Activated CD4-positive, alpha-beta memory T cell treated with anti-CD3 and anti-CD28 coated beads for 36 hours (primary cell): ENCODE measurements around the gene TNFRSF4. TPM values are rescaled to one million over a fixed set of nuclear protein-coding genes. Genes with fewer than 3 reads are reported as not detected.

Experiments used
- CTCF ChIA-PET: fragments of 350-600 bp; sonication (Branson Sonifier 250); formaldehyde crosslinking; loops from one replicate; lab custom pipeline; 2021; ENCODE audit warnings: antibody characterized with exemption, inconsistent platforms; lab: Charles Lee
- POLR2A ChIA-PET: fragments of 350-600 bp; sonication (Branson Sonifier 250); formaldehyde crosslinking; loops from one replicate; lab custom pipeline; 2021; ENCODE audit warnings: antibody characterized with exemption; lab: Charles Lee
- DNase-seq: peaks from one replicate; pipeline ENCODE4 v3.0.0-alpha.2; 2020
- H3K27ac Mint-ChIP-seq: one replicate; pipeline ENCODE4 v1.8.0; 2021; ENCODE audit warnings: mixed read lengths
- H3K27me3 Mint-ChIP-seq: one replicate; pipeline ENCODE4 v1.8.0; 2021; ENCODE audit warnings: mixed read lengths
- H3K36me3 Mint-ChIP-seq: one replicate; pipeline ENCODE4 v1.8.0; 2021; ENCODE audit warnings: mixed read lengths
- H3K4me1 Mint-ChIP-seq: one replicate; pipeline ENCODE4 v1.8.0; 2021; ENCODE audit warnings: low read depth, mixed read lengths
- H3K4me3 Mint-ChIP-seq: one replicate; pipeline ENCODE4 v1.8.0; 2021; ENCODE audit warnings: mild to moderate bottlenecking, mixed read lengths
- H3K9me3 Mint-ChIP-seq: one replicate; pipeline ENCODE4 v1.8.0; 2021; ENCODE audit warnings: mixed read lengths
- intact Hi-C: fragments of 100-400 bp; cut with micrococcal nuclease; formaldehyde crosslinking; loops from one replicate; pipeline ENCODE4 v1.15.1; 2023
- total RNA-seq, 2 experiments: library from RNA; stranded (reverse); gene quantifications; one replicate each; pipeline ENCODE4 v1.2.3, GENCODE V29; 2021

The TNFRSF4 gene
- total RNA-seq = 1,000 to 10,000 TPM; 1,003 to 1,005 TPM

DNA sequence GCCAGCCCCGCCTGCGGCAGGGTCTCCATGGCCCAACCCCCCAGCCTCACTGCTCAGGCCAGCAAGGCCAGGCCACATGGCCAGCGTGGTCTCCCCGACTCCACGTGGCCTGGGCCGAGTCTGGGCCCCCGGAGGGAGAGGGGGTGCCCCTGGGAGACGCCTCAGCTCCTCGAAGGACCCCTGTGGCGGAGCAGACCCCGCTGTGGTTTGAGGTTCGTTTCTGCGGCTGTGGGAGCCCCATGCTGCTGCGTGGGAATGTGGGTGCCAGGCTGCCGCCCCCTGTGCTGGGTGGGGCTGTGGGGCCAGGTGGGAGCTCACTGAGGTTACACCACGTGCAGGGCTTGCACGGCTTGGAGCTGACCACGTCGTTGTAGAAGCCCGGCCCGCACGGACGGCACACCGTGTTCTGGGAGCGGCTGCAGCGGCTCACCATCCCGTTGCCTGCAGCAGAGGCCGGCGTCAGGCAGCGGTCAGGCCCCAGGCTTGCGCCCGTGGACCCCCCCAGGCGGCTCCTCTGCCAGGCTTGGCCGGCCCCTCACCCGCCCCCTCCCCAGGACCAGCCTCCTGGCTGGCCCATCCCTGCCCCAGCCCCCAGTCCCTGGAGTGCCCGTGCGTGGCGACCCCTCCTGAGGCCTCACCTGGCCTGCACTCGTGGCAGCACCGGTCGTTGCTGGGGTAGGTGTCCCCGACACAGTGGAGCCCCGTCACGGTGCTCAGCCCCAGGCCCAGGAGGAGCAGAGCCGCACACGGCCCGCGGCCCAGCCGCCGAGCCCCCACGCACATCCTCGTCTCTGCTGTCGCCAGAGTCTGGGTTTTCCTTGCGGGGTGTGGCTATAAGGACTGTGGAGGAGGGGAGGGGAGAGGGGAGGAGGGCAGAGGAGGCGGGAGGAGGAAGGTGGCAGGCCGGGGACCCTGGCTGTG, at the start of gene TNFRSF4:
Gene TNFRSF4 (minus strand): TSS at position 809 of the 921 bp plus-strand sequence. CDS start 26 bp downstream, at position 783.
- Mint-ChIP-seq H3K36me3 (peaks cover 78% of the 10 kb centered on the region), H3K27me3 (no peaks in the 10 kb centered on the region), H3K4me1 (peaks cover 49% of the 10 kb centered on the region), H3K27ac (peak within 1 kb of the TSS; percentile 100), H3K4me3 (peak within 1 kb of the TSS; percentile 93), H3K9me3 (no peaks in the 10 kb centered on the region)
- POLR2A ChIA-PET = interaction anchor here (1.3 to 2.3 kb wide), 2 partner anchors 13 to 17 kb away, joined by 3 to 7 read pairs; no protein-coding TSS in a partner anchor
- intact Hi-C loops = no loop called here
- peak; percentile 73 for DNase-seq
- CTCF ChIA-PET = interaction anchor here (2.0 kb wide), 1 partner anchor 91 kb away, joined by 6 read pairs; no protein-coding TSS in a partner anchor

DNA sequence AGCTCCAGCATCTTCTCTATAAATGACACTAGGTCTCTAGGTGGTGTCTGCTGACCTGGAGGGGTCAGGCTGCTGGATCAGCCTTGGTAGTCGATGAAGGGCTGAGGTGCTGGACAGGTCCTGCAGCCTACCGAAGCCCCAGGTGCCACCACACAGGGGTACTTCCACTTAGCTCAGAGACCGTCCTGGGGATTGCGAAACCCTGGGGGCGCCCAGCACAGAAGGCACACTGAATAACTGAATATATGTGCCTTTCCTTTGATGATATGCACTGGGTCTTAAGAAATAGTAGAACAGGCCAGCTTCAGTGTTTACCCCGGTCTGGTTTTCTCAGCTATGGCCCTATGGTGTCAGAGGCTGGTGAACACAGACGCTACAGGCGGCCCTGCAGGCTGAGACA, 48.8 kb upstream of the TNFRSF4 start:
- ChIA-PET CTCF (no interaction called here), POLR2A (no interaction called here)
- Mint-ChIP-seq H3K9me3 (no peaks in the 10 kb centered on the region), H3K36me3 (peaks cover 43% of the 10 kb centered on the region), H3K27ac (no peak overlapping the region), H3K4me1 (peaks cover 8% of the 10 kb centered on the region), H3K4me3 (no peak overlapping the region), H3K27me3 (no peaks in the 10 kb centered on the region)
- DNase-seq = no peak
- intact Hi-C loops = no loop called here

DNA sequence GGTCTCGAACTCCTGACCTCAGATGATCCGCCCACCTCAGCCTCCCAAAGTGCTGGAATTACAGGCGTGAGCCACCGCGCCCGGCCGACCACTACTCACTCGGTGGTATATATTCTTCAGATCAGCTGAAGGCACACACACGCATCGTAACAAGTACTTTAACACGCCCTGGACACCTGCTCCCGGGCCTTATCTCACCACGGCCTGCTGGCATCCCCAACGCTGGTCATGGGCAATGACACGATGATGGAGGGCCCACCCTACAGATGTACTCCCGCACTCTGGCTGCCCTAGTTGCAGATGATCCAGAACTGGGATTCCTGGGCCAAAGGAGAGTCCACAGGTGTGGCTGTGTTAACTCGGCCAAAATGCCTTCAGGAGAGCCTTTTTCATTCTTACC, 48.1 kb upstream of the TNFRSF4 start:
- peaks cover 10% of the 10 kb centered on the region for H3K4me1 Mint-ChIP-seq
- H3K27me3 Mint-ChIP-seq = no peaks in the 10 kb centered on the region
- no peak for DNase-seq
- POLR2A ChIA-PET = no interaction called here
- H3K9me3 Mint-ChIP-seq = no peaks in the 10 kb centered on the region
- intact Hi-C loops = no loop called here
- CTCF ChIA-PET = no interaction called here
- no peak overlapping the region for H3K27ac Mint-ChIP-seq
- H3K36me3 Mint-ChIP-seq = peaks cover 44% of the 10 kb centered on the region
- no peak overlapping the region for H3K4me3 Mint-ChIP-seq

DNA sequence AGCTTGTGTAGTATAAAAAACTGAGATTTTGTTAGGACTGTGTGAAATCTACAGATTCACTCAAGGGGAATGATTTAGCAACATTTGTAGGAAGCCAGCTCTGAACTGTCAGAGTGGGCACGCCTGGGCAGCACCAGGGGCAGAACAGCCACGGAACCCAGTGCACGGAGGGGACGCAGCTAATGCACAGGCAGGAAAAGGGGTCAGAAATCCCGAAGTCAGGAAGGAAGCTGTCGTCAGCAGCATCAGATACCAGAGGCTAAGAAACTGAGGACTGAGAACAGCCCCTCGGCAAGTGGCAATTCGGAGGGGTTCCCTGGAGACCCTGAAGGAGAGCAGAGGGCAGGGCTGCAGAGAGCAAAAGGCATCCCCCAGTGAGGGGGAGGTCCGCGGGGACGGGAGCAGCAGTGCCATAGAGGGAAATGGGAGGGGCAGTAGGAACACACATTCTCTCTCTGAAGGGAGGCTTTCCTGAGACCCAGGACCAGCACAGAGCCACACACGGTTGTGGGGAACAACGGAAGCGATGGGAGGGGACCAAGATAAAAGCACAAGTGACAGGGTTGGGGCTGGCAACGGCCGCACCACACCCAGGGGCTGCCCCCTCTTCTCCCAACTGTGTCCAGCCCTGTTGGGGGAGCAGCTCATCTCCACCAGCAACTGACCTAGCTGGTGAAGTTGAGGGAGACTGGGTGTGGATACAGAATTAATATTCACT, 47.0 kb upstream of the TNFRSF4 start:
- intact Hi-C loops = no loop called here
- H3K36me3 Mint-ChIP-seq = peaks cover 47% of the 10 kb centered on the region
- no peak for DNase-seq
- no peaks in the 10 kb centered on the region for H3K27me3 Mint-ChIP-seq
- ChIA-PET POLR2A (no interaction called here), CTCF (interaction anchor here (1.7 to 1.8 kb wide), 2 partner anchors 14 to 139 kb away, joined by 3 to 8 read pairs; no protein-coding TSS in a partner anchor)
- peaks cover 10% of the 10 kb centered on the region for H3K4me1 Mint-ChIP-seq
- no peaks in the 10 kb centered on the region for H3K9me3 Mint-ChIP-seq
- no peak overlapping the region for H3K4me3 Mint-ChIP-seq
- peak overlapping the region; percentile 16 for H3K27ac Mint-ChIP-seq

DNA sequence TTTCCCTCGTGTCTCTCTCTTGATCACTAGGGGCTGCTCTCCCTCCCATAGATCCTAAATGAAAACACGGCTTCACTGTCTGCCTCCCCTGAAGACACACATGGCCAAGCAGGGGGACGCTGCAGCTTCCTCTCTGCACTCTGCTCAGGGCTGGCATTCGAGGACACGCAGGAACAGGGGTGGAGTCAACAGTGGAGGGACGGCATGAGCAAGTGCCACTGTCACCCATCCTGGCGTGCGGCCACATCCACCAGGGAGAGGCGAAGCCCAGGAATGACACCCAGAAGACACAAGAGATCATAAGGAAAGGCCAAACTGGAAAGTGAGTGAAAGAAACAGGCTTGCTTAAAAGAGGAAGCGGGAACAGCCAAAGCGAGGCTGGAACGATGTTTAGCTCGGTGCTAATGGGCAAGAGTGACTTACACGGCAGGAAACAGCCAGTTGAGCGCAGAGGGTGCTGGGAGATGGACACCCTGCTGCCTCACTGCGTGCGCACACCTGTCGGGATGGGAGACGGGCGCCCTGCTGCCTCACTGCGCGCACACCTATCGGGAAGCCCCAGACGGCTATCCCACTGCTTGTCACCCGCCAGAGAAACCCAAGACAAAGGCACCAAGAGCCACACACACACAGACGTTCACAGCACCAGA, 46.1 kb upstream of the TNFRSF4 start:
- POLR2A ChIA-PET = no interaction called here
- H3K36me3 Mint-ChIP-seq = peaks cover 43% of the 10 kb centered on the region

DNA sequence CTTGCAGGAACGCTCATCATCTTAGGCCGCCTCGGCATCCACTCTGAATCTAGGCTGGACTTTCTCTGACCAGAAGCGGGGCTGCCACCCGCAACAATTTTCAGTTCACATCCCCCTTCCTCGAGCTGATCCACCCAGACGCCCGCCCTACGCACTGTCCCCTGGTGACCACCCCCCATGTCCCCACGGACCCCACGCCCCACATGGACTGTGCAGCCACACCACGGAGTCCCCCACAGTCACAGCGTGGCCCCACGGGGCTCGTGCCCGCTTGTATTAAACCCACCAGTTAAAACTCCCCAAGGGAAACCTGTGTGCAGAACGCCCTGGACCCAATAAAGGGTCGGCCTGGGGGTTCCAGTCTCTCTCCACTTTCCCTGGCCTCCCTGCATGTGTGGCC, 45.6 kb upstream of the TNFRSF4 start:
- Mint-ChIP-seq H3K27ac (no peak overlapping the region), H3K4me3 (no peak overlapping the region), H3K27me3 (no peaks in the 10 kb centered on the region), H3K36me3 (peaks cover 40% of the 10 kb centered on the region), H3K4me1 (peaks cover 8% of the 10 kb centered on the region), H3K9me3 (no peaks in the 10 kb centered on the region)
- CTCF ChIA-PET = no interaction called here
- no peak for DNase-seq
- POLR2A ChIA-PET = no interaction called here
- intact Hi-C loops = no loop called here

More for the DNA sequence above, 46.1 kb upstream of the TNFRSF4 start:
- intact Hi-C loops = no loop called here
- Mint-ChIP-seq H3K27ac (no peak overlapping the region), H3K4me3 (no peak overlapping the region), H3K27me3 (no peaks in the 10 kb centered on the region), H3K4me1 (peaks cover 8% of the 10 kb centered on the region), H3K9me3 (no peaks in the 10 kb centered on the region)
- no peak for DNase-seq
- CTCF ChIA-PET = interaction anchor here (0.6 to 1.8 kb wide), 3 partner anchors 15 to 276 kb away, joined by 3 to 8 read pairs (median 3); no protein-coding TSS in a partner anchor

DNA sequence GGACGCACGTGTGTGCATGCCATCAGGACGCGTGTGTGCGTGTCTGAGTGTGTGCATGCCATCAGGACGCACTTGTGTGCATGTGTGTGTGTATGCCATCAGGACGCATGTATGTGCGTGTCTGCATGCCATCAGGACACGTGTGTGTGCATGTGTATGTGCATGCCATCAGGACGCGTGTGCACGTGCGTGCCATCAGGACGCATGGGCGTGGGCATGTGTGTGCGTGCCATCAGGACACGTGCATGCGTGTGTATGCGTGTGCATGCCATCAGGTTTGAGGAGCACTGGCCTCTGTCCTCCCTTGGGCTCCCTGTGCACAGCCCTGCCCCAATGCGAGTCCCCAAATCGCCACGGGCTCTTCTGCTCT, 45.2 kb upstream of the TNFRSF4 start:
- no peaks in the 10 kb centered on the region for H3K27me3 Mint-ChIP-seq
- DNase-seq = no peak
- peaks cover 8% of the 10 kb centered on the region for H3K4me1 Mint-ChIP-seq
- H3K9me3 Mint-ChIP-seq = no peaks in the 10 kb centered on the region
- H3K4me3 Mint-ChIP-seq = no peak overlapping the region
- CTCF ChIA-PET = no interaction called here
- POLR2A ChIA-PET = no interaction called here
- no peak overlapping the region for H3K27ac Mint-ChIP-seq
- intact Hi-C loops = no loop called here
- peaks cover 39% of the 10 kb centered on the region for H3K36me3 Mint-ChIP-seq

DNA sequence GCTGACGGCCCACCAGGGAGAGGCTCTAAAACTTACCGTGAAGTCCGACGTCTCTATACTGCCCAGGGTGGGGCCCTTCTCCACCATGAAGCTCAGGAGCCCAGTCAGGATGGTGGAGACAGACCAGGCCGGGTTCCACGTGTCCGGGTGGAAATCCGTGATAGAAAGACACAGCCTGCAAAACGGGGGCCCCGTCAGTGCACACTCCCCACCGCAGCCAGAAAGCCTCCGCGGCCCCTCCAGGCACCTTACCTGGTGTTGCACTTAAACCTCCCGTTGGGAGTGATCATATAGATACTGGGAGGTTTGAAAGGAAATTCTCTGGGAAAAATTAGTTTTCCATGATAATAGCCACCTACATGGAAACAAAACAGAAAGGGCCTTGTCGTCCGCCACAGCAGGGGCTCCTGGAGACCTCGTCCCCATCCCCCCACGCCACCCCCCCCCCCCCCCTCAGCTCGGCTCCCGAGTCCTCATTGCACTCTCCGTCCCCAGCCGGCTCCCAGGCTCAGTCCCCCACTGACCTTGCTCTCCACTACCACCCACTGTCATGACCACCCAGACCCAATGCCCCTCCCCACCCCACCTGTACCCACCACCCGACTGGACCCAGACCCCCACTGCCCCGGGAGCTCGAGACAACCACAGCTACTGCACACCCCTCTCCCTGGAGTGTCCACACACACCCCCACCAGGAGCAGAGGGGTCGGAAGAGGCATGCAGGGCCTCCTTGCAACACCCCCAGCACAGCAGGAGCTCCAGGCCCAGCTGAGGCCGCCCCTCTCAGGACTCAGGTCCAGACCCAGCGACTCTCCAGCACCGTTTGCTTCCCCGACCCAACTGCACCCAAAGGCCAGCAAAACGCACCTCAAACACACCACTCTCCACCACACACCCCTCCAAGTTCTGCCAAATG, 43.3 kb upstream of the TNFRSF4 start:
- ChIA-PET POLR2A (no interaction called here), CTCF (interaction anchor here (0.9 kb wide), 1 partner anchor 134 kb away, joined by 3 read pairs; no protein-coding TSS in a partner anchor)
- DNase-seq = no peak
- Mint-ChIP-seq H3K4me1 (peaks cover 8% of the 10 kb centered on the region), H3K4me3 (no peak overlapping the region), H3K36me3 (peaks cover 30% of the 10 kb centered on the region), H3K9me3 (no peaks in the 10 kb centered on the region), H3K27ac (no peak overlapping the region), H3K27me3 (no peaks in the 10 kb centered on the region)
- intact Hi-C loops = no loop called here

DNA sequence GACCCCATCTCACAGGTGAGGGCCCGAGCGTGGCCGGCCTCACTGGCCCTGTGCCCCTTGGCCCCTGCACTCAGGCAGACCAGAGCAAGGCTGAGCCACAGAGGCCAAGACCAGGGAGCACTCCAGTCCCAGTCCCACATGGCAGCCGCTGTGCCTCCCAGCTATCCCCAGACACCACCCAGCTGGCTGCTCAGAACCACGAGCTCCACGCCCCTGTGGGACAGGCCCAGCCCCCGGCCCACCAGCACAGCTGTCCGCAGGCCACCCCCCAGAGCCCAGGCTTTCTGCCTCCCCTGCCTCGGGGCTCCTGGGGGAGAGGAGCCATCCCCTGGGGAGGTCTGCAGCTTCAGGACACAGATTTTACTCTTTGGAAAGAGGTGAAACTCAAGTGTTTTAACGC, 41.7 kb upstream of the TNFRSF4 start:
- Mint-ChIP-seq H3K27me3 (no peaks in the 10 kb centered on the region), H3K9me3 (no peaks in the 10 kb centered on the region), H3K4me3 (no peak overlapping the region), H3K4me1 (peaks cover 10% of the 10 kb centered on the region), H3K27ac (no peak overlapping the region), H3K36me3 (peaks cover 23% of the 10 kb centered on the region)
- no peak for DNase-seq
- intact Hi-C loops = no loop called here
- POLR2A ChIA-PET = no interaction called here
- CTCF ChIA-PET = no interaction called here

DNA sequence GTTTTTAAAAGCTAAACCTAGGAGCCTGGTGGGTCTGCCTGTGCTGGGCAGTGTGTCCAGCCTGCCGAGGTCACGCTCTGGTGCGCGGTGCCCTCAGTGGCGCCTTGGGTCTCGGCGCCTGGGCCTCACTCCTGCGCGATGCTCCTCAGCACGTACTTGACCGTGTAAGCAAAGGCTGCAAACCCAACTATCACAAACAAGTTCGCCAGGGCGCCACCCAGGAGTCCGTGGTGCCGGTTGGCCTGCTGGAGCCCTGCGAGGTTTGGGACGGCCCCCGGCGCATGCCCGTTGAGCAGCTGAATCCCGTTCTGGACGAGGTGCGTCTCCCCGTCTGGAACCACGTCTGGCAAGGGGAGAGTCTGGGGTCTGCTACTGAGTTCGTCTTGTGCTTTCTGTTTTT, 41.1 kb upstream of the TNFRSF4 start:
- peaks cover 22% of the 10 kb centered on the region for H3K36me3 Mint-ChIP-seq
- DNase-seq = no peak
- CTCF ChIA-PET = no interaction called here
- intact Hi-C loops = no loop called here
- POLR2A ChIA-PET = no interaction called here
- peaks cover 14% of the 10 kb centered on the region for H3K4me1 Mint-ChIP-seq
- H3K9me3 Mint-ChIP-seq = no peaks in the 10 kb centered on the region
- no peak overlapping the region for H3K27ac Mint-ChIP-seq
- no peak overlapping the region for H3K4me3 Mint-ChIP-seq
- no peaks in the 10 kb centered on the region for H3K27me3 Mint-ChIP-seq

DNA sequence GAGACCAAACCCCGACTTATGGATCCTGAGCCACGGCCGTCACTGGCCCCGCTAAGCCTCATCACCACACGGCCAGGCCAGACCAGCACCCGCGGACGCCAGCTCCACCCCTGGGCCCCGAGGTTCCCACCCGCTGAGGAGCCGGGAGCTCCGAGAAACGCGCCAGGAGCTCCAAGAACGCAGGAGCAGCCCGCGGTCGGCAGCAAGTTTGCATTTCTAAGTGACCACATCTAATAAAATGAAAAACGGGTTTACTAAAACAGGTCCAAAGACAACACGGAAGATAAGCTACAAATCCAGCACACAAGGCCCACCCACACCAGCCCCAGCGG, 40.7 kb upstream of the TNFRSF4 start:
- ChIA-PET CTCF (no interaction called here), POLR2A (no interaction called here)
- no peaks in the 10 kb centered on the region for H3K9me3 Mint-ChIP-seq
- H3K27ac Mint-ChIP-seq = no peak overlapping the region
- H3K4me1 Mint-ChIP-seq = peaks cover 18% of the 10 kb centered on the region
- H3K27me3 Mint-ChIP-seq = no peaks in the 10 kb centered on the region
- peaks cover 17% of the 10 kb centered on the region for H3K36me3 Mint-ChIP-seq
- intact Hi-C loops = loop anchor here (5.0 kb wide), 1 partner anchor 137 kb away; the partner anchor contains the start of gene C1orf159
- DNase-seq = no peak
- H3K4me3 Mint-ChIP-seq = no peak overlapping the region
